ENCODE results near the gene PCYT1A. TPM values are rescaled to one million over a fixed set of nuclear protein-coding genes. Genes with fewer than 3 reads are reported as not detected.
"Not testable (repeated sequence)": the region's sequence is repeated elsewhere in the genome, so short reads cannot be mapped to it uniquely, and the experiment has no call there.

PCYT1A gene
- total RNA-seq, 1 experiment from 2014 or later: 52.6 TPM

DNA sequence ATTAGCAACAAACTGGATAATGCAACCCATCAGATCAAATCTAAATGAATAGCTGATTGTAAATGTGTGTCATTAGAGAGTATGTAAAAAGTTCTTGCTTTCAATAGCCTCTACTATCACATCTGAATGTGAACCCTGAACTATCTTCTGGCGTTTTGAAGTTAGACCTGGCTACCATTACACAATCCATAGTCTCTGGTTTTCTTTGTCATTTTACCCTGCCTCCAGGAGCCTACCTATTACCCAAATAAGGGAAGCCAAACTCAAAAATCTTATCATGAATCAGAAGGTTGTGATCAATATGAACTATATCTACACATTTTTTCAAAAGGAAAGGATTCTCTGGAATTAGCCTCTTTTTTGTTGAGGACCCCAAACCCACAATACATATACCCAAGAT is 31.8 kb downstream of the PCYT1A start:
- DNase-seq: no peak
- no peaks in the 10 kb centered on the region for H3K27me3 ChIP-seq
- no peaks in the 10 kb centered on the region for H3K9me3 ChIP-seq
- H3K4me3 ChIP-seq: no peak overlapping the region
- peaks cover 50% of the 10 kb centered on the region for H3K36me3 ChIP-seq

GRCh38 chr3:196254376-196255283 is 32.9 kb downstream of the PCYT1A start:
- Histone ChIP-seq H3K36me3 (peaks cover 45% of the 10 kb centered on the region), H3K9me3 (no peaks in the 10 kb centered on the region), H3K4me3 (no peak overlapping the region), H3K27me3 (no peaks in the 10 kb centered on the region)
- no peak for DNase-seq

DNA sequence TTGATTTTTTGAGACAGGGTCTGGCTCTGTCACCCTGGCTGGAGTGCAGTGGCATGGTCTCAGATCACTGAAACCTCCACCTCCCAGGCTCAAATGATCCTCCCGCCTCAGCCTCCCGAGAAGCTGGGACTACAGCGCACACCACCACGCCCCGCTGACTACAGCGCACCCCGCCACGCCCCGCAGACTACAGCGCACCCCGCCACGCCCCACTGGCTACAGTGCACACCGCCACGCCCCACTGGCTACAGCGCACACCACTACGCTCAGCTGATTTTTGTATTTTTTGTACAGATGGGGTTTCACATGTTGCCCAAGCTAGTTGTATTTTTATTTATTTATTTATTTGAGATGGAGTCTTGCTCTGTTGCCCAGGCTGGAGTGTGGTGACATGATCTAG is 35.6 kb downstream of the PCYT1A start:
- Histone ChIP-seq H3K36me3 (peaks cover 52% of the 10 kb centered on the region), H3K27me3 (no peaks in the 10 kb centered on the region), H3K9me3 (no peaks in the 10 kb centered on the region), H3K4me3 (no peak overlapping the region)
- no peak for DNase-seq

GRCh38 chr3:196246612-196247308 is 40.8 kb downstream of the PCYT1A start:
- no peak overlapping the region for H3K4me3 ChIP-seq
- no peak for DNase-seq
- H3K9me3 ChIP-seq: no peaks in the 10 kb centered on the region
- peaks cover 43% of the 10 kb centered on the region for H3K36me3 ChIP-seq
- no peaks in the 10 kb centered on the region for H3K27me3 ChIP-seq

DNA sequence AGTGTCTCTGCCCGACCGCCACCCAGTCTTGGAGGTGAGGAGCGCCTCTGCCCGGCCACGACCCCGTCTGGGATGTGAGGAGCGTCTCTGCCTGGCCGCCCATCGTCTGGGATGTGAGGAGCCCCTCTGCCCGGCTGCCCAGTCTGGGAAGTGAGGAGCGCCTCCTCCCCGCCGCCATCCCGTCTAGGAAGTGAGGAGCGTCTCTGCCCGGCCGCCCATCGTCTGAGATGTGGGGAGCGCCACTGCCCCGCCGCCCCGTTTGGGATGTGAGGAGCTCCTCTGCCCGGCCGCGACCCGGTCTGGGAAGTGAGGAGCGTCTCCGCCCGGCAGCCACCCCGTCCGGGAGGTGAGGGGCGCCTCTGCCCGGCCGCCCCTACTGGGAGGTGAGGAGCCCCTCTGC is 43.4 kb downstream of the PCYT1A start:
- not testable (repeated sequence) for H3K4me3 ChIP-seq, DNase-seq, H3K9me3 ChIP-seq, H3K27me3 ChIP-seq
- peaks cover 48% of the 10 kb centered on the region for H3K36me3 ChIP-seq

- no peak for DNase-seq
- no peaks in the 10 kb centered on the region for H3K9me3 ChIP-seq
- H3K27me3 ChIP-seq: no peaks in the 10 kb centered on the region
- H3K36me3 ChIP-seq: peaks cover 59% of the 10 kb centered on the region
- H3K4me3 ChIP-seq: no peak overlapping the region
These were observed 45.8 kb downstream of the PCYT1A start for GRCh38 chr3:196241704-196242103.

DNA sequence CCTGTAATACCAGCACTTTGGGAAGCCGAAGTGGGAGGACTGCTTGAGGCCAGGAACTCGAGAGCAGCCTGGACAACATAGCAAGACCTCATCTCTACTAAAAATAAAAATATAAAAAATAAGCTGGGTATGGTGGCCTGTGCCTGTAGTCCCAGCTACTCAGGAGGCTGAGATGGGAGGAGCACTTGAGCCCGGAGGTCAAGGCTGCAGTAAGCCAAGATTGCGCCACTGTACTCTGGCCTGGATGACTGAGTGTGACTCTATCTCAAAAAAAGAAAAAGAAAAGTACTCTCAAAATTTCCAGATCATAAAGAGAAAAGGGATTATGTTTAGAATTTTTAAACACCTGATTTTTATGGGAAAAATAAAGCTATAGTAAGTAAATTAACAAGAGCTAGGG is 47.1 kb downstream of the PCYT1A start:
- no peak for DNase-seq
- H3K36me3 ChIP-seq: peaks cover 59% of the 10 kb centered on the region
- H3K9me3 ChIP-seq: no peaks in the 10 kb centered on the region

DNA sequence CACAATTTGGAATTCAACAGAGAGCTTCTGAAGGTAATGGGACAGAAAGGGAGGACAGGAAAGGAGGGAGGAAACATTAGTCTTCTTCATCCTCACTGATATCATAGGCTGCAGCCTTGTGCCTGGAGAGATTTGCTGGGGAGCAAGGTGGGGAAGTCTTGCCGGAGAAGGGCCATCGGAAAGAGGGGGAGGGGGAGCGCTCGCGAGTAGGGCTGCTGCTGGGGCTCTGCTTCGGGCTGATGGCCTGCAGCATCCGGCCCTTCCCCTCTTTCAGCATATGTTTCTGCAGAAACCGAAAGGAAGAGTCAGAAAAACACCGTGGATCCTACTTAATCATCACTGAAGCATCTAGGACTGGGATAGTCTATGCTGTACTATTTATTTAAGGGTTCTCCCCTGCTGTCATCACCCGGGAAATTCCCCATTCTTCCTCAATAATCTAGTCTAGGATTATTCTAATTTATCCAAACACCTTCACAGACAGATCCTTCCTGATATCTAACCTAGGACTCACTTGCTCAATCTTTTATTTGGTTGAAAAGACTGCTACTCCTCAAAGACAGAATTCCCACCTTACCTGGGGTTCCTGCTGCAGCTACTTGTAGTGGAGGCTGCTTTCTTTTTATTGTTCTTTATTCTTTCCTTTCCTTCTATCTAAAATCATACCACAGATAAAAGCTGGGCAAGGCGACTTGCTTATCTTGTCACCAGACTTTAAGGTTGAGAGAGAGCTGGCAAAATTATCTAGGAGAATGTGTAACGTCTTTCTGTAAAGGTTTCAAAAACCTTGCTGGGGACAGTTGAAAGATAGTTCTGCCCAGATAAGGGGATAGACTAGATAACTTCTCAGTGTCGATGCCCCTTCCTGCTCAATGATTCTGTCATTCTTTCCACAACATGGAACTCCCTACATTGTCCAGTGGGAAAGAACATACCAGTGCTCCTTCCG is 48.6 kb downstream of the PCYT1A start:
- no peaks in the 10 kb centered on the region for H3K27me3 ChIP-seq
- H3K36me3 ChIP-seq: peaks cover 59% of the 10 kb centered on the region
- H3K4me3 ChIP-seq: no peak overlapping the region
- no peaks in the 10 kb centered on the region for H3K9me3 ChIP-seq
- DNase-seq: no peak

More for the DNA sequence above, 47.1 kb downstream of the PCYT1A start:
- H3K4me3 ChIP-seq: no peak overlapping the region
- no peaks in the 10 kb centered on the region for H3K27me3 ChIP-seq

DNA sequence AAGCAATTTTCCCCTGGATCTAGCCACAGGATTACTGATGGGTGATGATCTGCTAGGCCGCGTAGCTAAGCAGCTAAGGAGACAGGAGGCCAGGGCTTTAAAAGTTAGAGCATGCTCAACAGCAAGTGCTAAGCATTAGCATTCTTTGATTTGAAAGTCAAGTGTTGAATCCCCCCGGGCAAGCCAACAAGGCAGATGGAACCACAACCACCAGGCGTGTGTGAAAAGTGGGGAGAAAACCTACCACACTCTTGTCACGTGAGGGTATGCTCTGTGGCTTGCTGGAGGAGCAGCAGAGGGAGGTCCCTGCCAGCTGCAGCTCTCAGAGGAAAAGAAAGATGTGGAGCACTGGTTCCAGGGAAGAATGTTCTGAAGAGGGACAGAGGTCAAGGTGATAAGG is 50.3 kb downstream of the PCYT1A start:
- H3K36me3 ChIP-seq: peaks cover 57% of the 10 kb centered on the region

GRCh38 chr3:196236223-196236622 is 51.3 kb downstream of the PCYT1A start:
- H3K27me3 ChIP-seq: no peaks in the 10 kb centered on the region
- no peak overlapping the region for H3K4me3 ChIP-seq
- H3K9me3 ChIP-seq: no peaks in the 10 kb centered on the region
- H3K36me3 ChIP-seq: peaks cover 48% of the 10 kb centered on the region
- DNase-seq: no peak

More for the DNA sequence above, 50.3 kb downstream of the PCYT1A start:
- Histone ChIP-seq H3K9me3 (no peaks in the 10 kb centered on the region), H3K27me3 (no peaks in the 10 kb centered on the region), H3K4me3 (no peak overlapping the region)
- DNase-seq: no peak

DNA sequence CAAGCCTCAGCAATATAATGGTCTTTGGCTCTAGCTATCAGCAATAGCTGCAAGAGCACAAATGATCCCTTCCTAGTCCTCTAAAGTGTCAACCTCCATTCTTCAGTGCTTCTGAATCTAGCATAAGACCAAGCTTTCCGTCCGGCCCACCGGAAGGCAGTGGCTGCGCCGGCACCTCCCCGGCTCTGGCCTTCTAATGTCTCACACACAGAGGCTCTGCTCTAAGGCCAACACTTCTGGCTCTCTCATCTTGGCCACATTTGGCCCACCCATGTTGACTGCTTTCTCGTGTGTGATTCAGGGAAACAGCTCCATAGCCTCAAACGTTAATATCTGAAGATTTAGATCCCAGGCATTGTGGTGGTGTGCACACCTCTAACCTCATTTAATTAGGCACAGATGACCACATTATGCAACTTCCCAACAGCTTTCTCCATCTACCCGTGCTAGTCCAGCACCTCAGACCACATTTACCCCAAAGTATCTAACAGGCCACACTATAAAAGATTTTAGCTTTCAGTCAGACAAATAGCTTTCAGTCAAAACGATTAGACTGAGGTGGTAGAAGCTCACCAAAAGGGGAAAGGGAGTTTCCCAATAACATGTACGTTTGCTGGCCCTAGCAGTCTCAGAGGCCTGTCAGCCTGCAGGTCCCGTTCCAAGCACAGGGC is 51.9 kb downstream of the PCYT1A start:
- Histone ChIP-seq H3K9me3 (no peaks in the 10 kb centered on the region), H3K4me3 (no peak overlapping the region), H3K36me3 (peaks cover 46% of the 10 kb centered on the region), H3K27me3 (no peaks in the 10 kb centered on the region)
- no peak for DNase-seq

GRCh38 chr3:196232882-196233251 is 54.7 kb downstream of the PCYT1A start:
- DNase-seq: no peak
- H3K36me3 ChIP-seq: peaks cover 28% of the 10 kb centered on the region
- no peak overlapping the region for H3K4me3 ChIP-seq
- H3K27me3 ChIP-seq: no peaks in the 10 kb centered on the region
- no peaks in the 10 kb centered on the region for H3K9me3 ChIP-seq

DNA sequence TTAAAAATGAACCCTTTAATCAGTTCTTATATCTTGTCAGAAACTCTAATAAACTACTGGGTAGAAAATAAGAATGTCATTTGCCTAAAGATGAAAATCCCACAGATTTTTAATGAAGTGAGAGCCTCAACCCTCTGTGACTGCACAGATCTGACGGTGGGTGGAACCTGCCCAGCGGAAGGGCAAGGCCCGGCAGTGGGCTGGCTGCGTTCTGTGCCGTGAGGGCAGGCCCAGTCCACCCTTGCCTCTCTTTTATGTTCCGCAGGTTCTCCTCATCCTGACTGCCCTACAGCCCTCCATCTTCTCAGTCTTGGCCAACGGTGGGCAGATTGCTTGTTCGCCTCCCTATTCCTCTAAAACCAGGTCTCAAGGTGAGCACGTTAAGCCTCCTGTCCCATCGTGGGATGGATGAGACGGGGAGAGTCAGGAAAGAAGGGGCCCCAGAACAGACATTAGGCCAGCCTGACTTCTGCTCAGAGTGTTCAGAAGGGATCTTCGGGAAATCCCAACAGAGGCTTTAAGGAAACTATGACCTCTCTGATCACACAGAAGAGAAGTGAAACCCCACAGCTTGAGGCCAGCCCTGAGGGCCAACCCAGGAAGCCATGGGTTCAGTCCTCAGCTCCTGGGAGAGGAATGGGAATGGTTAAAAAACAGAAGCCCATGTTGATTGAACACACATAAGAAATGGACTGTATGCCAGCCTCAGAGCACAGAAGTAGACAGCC is 55.2 kb downstream of the PCYT1A start:
- H3K4me3 ChIP-seq: no peak overlapping the region
- H3K27me3 ChIP-seq: no peaks in the 10 kb centered on the region
- DNase-seq: no peak
- no peaks in the 10 kb centered on the region for H3K9me3 ChIP-seq
- peaks cover 22% of the 10 kb centered on the region for H3K36me3 ChIP-seq

DNA sequence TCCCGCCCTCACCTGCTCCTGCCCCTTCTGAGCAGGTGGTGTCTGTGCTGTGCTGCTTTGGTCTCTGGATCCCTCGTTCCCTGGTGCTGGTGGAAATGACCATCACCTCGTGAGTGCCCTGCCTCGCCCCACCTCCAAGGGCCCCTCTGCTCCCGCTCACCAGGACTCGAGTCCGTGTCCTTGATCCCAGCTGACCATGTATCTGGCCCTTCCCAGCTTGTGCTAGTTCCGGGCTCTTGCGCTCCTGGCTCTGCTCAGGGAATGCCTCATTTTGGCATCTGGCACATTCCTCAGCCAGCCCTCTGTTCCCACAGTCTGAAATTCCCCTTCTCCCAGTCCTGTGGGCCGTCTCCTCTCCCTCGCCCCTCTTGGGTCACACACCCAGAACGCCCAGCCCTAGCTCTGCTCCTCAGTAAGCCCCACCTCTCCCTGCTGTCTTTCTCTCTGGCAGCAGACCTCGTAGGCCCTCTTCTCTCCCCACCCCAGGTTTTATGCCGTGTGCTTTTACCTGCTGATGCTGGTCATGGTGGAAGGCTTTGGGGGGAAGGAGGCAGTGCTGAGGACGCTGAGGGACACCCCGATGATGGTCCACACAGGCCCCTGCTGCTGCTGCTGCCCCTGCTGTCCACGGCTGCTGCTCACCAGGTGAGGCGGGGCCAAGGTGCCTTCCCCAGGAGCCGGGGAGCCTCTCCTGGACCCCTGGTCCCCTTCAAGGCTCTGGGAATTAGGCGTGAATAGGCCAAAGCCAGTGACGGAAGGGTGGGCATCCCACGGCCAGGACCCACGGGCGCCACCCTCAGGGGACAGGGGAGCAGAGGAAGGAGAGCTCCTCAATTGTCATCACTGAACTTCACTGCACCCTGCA is 59.7 kb downstream of the PCYT1A start:
- Histone ChIP-seq H3K36me3 (0 out of 2 replicates have a peak, but pooled peaks cover under 1% of the 10 kb centered on the region), H3K27me3 (no peaks in the 10 kb centered on the region), H3K4me3 (no peak overlapping the region), H3K9me3 (no peaks in the 10 kb centered on the region)
- no peak for DNase-seq

- no peak overlapping the region for H3K4me3 ChIP-seq
- no peaks in the 10 kb centered on the region for H3K9me3 ChIP-seq
- no peaks in the 10 kb centered on the region for H3K36me3 ChIP-seq
- no peaks in the 10 kb centered on the region for H3K27me3 ChIP-seq
- DNase-seq: no peak
These were observed 60.4 kb downstream of the PCYT1A start for GRCh38 chr3:196227121-196227561.

Data from MG63 (cell line).